Measurements from ENCODE around the gene CYREN.

GRCh38 chr7:135201350-135201749 lies 30.8 kb upstream of the CYREN start:
- no peak for TF ChIP-seq CTCF (conservative IDR thresholded peaks at IDR 0.05 in 1 of 2, IDR thresholded peaks at IDR 0.05 in 1 of 2; ENCODE audit: low read depth in 1 of 2, low read length in 2 of 2)
- no peak for TF ChIP-seq EZH2 (IDR thresholded peaks at IDR 0.05; ENCODE audit: low read length, missing control alignments)
